Erythroblast (primary cell): ENCODE results near the gene SLC9A1.

Experiments used
- GATA1 ChIP-seq: IDR thresholded peaks from 2 replicates; pipeline ENCODE4 v1.6.1; 2011; ENCODE audit warnings: low read depth, mild to moderate bottlenecking, control low read depth, low read length, moderate library complexity
- POLR2A ChIP-seq: IDR thresholded peaks from 2 replicates; pipeline ENCODE4 v1.6.1; 2011; ENCODE audit warnings: mild to moderate bottlenecking, low read length

DNA sequence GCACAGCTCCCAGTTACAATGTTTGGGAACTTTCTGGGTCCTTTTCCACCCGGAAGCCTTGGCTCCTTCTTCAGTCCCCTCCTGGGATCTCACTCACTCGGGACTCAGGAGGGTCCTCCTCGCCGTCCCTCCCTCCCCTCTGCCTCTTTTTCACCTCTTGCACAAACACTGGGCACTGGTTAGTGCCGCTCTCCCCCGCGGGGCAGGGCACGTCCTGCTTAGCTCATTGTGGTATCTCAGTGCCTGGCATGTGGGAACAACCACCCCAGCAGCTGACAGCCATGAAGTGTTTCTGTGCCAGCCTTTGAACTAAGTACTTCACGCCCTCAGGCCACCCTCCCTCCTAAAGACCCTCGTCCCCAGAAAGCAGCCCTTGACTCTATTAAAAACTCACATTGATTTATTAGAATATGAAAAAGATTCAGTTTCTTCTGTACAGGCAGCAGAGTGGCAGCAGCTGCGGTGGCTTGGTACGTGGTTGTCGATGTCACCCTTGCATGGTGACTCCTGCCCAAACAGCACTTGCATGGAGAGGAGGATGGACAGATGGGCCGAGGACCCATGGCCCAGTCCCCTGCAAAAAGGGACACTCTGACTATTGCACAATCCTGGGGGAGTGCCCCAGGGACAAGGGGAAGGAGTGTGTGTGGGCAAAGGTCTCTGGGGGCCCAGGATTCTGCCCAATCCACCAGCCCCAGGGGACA lies 56.3 kb downstream of the SLC9A1 start:
- TF ChIP-seq POLR2A = no peak
- no peak for TF ChIP-seq GATA1
